ENCODE results near the gene TAF6.

The TAF6 gene

DNA sequence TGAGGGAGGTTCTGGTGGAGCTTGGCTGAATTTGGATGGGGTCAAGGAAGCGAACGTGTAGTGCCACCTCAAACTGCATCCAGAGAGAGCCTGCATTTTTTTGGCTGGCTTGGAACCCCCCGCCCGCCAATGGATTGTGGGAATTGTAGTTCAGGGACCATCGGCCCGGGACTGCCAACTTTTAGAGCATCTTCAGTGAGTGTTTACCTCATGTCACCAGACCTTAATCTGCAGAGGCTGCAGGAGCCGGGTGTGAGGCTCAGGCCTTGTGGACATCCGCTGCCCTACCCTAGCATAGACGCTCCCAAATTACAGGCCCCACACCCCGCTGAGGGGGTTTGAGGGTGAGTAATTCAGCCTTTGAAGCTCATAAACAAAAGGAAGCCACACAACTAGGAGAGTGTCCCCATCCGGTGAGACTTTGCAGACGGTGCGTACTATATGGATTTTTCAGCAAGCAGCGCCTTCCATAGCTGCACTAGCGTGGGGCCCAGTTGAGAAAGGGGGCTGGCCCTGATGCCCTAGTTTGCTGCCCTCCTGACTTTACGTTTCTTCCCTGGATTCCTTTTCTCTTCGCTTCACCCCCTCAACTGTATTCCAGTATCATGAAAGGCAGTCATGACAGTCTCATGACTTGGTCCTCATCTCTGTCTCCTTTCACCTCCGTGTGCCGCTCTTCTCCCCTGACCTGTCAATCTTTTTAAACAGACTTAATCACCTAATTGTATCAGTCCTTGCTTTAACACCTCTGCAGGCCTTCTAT is 993 bp upstream of the TAF6 start:
- peak; percentile 67 to 73 for DNase-seq (ENCODE audit: low read depth in 2 of 2)
- peak overlapping the region; percentile 85 for H3K4me3 ChIP-seq (replicated peaks in 1 of 2; ENCODE audit: low read depth in 2 of 2, low read length in 2 of 2)
- TF ChIP-seq, protein P1, sequence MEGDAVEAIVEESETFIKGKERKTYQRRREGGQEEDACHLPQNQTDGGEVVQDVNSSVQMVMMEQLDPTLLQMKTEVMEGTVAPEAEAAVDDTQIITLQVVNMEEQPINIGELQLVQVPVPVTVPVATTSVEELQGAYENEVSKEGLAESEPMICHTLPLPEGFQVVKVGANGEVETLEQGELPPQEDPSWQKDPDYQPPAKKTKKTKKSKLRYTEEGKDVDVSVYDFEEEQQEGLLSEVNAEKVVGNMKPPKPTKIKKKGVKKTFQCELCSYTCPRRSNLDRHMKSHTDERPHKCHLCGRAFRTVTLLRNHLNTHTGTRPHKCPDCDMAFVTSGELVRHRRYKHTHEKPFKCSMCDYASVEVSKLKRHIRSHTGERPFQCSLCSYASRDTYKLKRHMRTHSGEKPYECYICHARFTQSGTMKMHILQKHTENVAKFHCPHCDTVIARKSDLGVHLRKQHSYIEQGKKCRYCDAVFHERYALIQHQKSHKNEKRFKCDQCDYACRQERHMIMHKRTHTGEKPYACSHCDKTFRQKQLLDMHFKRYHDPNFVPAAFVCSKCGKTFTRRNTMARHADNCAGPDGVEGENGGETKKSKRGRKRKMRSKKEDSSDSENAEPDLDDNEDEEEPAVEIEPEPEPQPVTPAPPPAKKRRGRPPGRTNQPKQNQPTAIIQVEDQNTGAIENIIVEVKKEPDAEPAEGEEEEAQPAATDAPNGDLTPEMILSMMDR (IDR thresholded peaks at IDR 0.05; ENCODE audit: low read depth, low read length), result no peak

DNA sequence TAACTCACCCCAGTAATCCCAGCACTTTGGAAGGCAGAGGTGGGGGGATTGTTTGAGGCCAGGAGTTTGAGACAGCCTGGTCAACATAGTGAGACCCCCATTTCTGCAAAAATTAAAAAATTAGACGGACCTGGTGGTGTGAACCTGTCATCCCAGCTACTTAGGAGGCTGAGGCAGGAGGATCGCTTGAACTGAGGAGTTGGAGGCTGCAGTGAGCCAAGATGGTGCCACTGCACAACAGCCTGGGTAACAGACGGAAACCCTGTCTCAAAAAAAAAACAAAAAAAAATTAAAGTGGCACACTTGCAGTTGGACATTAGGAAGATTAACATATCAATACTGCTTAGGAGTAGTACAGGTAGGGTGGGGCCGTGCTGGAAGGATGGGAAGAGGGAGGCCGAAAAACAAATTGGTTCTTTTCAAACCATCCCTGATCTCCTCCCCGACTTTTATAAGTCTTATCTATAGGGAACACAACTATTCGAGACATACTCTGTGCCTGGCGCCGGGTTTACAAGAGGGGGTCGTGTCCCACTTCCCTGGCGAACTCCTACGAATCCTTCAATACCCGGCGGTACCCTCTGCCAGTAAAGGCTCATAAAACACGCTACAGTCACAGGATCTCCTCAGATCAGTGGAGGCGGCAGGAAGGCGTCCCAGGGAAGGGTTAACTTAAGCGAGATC is 628 bp downstream of the TAF6 start:
- no peak for DNase-seq (ENCODE audit: low read depth in 2 of 2)
- peak overlapping the region; percentile 85 for H3K4me3 ChIP-seq (replicated peaks in 1 of 2; ENCODE audit: low read depth in 2 of 2, low read length in 2 of 2)
- TF ChIP-seq, protein P1 (IDR thresholded peaks at IDR 0.05; ENCODE audit: low read depth, low read length), result no peak

DNA sequence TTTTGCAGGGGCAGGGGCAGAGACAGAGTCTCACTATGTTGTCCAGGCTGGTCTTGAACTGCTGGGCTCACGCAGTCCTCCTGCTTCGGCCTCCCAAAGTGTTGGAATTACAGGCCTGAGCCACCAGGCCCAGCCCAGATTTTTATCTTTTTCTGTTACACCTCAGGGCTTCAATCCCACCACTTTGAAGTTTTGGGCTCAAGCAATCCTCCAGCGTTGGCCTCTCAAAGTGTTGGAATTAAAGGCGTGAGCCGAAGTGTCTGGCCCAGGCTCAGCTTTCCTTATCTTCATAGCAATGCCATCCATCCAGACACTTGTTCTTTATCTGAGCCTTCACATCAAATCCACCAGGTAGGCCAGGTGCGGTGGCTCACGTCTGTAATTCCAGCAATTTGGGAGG is 4.1 kb downstream of the TAF6 start:
- DNase-seq (ENCODE audit: low read depth in 2 of 2), result no peak
- no peak overlapping the region for H3K4me3 ChIP-seq (replicated peaks in 1 of 2; ENCODE audit: low read depth in 2 of 2, low read length in 2 of 2)
- TF ChIP-seq, protein P1 (IDR thresholded peaks at IDR 0.05; ENCODE audit: low read depth, low read length), result no peak

DNA sequence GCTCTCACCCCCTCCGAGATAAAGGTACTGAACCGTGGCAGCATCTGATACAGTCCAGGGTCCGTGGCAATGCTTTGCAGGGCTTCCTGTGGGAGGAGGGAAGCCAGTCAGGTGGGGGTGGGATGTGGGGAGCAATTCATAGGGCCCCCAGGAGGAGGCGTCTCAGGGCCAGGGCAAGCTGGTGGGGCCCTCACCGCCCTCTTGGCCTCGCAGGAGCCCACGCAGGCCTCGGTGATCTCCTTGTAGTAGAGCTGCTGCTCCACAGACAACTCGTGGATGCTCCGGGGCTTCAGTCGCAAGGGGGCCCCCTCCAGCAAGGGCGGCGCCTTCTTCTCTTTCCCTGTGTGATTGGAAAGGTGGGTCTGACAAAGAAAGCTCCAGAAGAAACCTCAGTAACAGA is 7.2 kb downstream of the TAF6 start:
- no peak for DNase-seq (ENCODE audit: low read depth in 2 of 2)
- H3K4me3 ChIP-seq (replicated peaks in 1 of 2; ENCODE audit: low read depth in 2 of 2, low read length in 2 of 2), result no peak overlapping the region
- TF ChIP-seq, protein P1 (IDR thresholded peaks at IDR 0.05; ENCODE audit: low read depth, low read length), result no peak

DNA sequence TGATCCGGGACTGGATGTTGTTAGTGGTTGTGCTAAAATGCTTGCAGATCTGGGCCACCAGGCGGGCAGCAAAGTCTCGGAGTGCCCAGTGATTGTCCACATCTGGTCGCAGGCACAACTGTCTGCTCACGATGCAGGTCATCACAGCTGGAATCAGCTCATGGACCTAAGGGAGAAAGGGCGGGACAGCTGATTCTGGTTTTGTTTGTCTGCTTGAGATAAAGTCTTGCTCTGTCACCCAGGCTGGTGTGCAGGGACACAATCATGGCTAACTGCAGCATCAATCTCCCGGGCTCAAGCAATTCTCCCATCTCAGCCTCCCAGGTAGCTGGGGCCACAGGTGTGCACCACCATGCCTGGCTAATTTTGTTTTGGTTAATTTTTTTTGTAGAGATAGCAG is 8.0 kb downstream of the TAF6 start:
- H3K4me3 ChIP-seq (replicated peaks in 1 of 2; ENCODE audit: low read depth in 2 of 2, low read length in 2 of 2), result no peak overlapping the region
- TF ChIP-seq, protein P1 (IDR thresholded peaks at IDR 0.05; ENCODE audit: low read depth, low read length), result no peak

DNA sequence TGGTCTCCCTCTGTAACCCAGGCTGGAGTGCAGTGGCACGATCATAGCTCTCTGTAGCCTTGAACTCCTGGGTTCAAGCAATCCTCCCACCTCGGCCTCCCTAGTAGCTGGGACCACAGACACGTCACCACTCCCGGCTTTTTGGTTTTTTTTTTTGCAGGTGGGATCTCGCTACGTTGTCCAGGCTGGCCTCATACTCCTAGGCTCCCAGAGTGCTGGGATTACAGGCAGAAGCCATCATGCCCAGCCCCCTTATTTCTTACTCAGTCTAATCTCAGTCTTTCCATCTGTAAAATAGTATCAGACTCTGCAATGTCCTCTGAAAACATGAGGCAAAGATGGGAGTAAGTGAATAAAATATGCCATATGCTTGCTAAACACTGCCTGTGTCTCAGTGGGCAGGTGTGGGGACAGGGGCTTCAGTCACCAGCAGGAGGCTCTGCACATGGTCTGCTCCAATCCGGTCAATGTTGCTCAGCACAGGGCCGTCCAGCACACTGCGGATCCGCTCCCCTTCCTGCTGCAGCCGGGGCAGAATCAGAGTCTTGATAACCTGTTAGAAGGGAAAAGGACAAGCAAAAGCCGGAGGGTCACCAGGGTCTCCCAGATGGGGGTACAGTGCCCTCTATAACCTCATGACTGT is 9.5 kb downstream of the TAF6 start:
- no peak for DNase-seq (ENCODE audit: low read depth in 2 of 2)
- TF ChIP-seq, protein P1 (IDR thresholded peaks at IDR 0.05; ENCODE audit: low read depth, low read length), result no peak
- H3K4me3 ChIP-seq (replicated peaks in 1 of 2; ENCODE audit: low read depth in 2 of 2, low read length in 2 of 2), result no peak overlapping the region

More for the DNA sequence above, 8.0 kb downstream of the TAF6 start:
- no peak for DNase-seq (ENCODE audit: low read depth in 2 of 2)

Measured in cardiac fibroblast (primary cell).